Muscle of back (tissue), 11 donors: Measurements from ENCODE around the gene CDH23. TPM values are rescaled to one million over a fixed set of nuclear protein-coding genes. Genes with fewer than 3 reads are reported as not detected.
A peak's percentile ranks its signal among the peaks of the same experiment; 100 is the strongest.

ENCODE experiments used
- DNase-seq, 3 donors: peaks; one replicate each; pipeline versions ENCODE4 v3.0.0 to v3.0.0-alpha.2; 2013
- polyA plus RNA-seq, 10 donors: library from polyadenylated mRNA; unstranded; fragments of 120-200 nt; gene quantifications; one replicate each; pipeline ENCODE4 v1.2.1, GENCODE V29; 2013; ENCODE audit not compliant: insufficient read length in 10 of 10

The CDH23 gene
- polyA plus RNA-seq, 10 donors: 3.1 to 5.7 (median 4.1) TPM

- peak in 2 of 3 donors; percentile 58 to 71 for DNase-seq
Measured at GRCh38 chr10:71835671-71836595, 439.2 kb downstream of the CDH23 start.

DNA sequence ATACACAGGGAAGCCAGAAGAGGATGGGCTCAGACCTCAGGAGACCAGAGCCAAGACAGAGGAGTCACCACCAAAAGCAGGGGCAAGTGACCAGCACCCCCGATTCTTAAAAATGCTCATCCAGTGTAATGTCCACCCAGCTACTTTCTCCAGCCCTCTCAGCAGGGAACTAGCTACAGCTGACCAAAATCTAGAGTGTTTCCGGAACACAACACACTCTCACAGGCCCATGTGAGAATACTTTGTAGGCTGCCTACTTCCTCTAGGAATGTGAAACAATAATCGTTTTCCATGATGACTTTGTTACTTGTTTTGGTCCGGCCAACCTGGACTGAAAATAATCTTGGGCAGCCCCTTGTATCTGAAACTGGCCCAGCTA lies 439.9 kb downstream of the CDH23 start:
- DNase-seq: peak in 1 of 3 donors; percentile 40

DNA sequence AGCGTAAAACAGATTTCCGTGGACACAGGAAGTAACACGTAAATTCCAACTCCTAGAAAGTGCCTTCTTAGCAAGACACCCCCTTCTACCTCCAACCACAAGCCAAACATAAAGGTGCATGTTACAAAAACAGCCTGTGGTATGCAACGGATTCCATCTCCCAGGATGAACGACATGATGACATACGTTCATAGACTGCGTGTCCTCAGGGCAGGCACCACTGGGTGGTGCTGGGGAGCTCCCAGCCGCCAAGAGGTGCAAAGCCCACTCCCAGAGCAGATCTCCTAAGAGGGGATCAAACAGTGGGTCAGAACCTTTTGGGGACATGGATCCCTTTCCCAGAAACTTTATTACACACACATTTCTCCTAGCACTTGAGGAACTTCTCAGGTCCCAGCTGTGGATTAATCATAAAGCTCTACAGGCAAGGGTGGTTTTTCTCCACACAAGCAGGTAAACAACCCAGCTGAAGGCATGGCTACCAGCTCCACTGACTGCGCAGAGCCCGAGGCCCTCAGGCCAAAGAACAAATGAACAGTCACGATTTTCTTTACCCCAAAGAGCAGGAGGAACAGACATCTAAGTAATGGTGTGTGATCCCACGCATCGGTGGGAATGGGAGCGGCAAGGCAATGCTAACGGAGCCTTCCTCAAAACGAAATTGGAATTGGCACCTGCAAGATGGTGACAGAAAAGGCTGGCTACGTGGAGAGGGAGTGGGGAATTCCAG lies 440.5 kb downstream of the CDH23 start:
- DNase-seq: no peak

DNA sequence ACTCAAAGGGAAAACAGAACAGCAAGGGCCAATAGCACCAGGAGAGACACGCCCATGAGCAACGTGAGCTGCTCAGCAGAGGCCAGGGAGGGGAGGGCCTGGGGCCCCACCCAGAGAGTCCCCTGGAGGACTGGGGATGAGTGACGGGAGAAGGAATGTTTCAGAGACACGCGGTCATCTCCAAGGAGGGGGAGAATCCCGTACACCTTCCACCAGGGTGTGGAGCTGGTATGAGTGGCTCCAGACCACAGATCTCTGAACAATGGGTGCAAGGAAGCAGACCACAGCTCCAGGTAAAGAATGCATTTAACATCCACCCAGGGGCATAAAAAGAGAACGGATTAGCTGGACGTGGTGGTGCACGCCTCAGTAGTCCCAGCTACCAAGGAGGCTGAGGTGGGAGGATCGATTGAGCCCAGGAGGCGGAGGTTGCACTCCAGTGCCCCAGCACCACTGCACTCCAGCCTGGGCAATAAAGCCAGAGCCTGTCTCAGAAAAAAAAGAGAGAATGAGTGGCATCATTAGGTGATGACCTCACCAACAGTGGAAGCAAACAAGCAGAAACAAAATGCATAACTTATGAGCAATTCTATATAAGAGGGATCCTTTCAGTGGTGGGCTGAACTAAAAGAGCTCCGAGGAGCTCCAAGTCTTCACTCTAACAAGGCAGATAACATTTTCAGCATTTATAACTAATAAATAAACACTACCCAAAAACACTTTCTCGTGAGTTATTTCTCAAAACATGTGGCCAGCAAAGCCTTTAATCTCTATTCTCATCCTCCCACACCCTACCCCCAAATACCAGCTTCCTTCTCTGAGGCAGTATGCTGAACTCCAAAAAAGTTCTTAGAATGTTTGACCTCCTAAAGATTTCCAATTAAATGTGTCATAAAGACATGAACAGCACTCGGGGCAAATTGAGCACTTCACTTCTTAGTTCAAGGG lies 441.8 kb downstream of the CDH23 start:
- DNase-seq: no peak

GRCh38 chr10:71840177-71840957 lies 443.6 kb downstream of the CDH23 start:
- peak in 2 of 3 donors; percentile 59 to 88 for DNase-seq

DNA sequence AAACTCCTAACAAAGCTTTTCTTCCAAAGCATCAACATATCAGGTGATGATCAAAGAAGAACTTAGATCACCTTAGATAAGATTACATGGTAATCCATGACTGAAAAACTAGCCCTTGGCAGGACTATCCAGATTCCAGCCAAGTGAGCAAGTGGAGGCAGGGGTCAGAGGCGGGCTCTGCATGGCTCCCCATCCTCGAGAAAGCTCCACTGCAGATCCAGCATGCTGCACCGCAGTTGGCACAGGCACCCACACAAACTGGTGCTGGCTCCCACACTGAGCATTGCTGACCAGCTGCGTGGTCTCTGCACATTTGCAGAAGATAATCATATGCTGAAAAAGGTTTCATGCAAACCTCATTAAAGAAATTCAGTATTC lies 444.2 kb downstream of the CDH23 start:
- DNase-seq: no peak

- DNase-seq: no peak
Measured at GRCh38 chr10:71842422-71842821, 445.7 kb downstream of the CDH23 start.

- no peak for DNase-seq
Measured at GRCh38 chr10:71842856-71843686, 446.4 kb downstream of the CDH23 start.

DNA sequence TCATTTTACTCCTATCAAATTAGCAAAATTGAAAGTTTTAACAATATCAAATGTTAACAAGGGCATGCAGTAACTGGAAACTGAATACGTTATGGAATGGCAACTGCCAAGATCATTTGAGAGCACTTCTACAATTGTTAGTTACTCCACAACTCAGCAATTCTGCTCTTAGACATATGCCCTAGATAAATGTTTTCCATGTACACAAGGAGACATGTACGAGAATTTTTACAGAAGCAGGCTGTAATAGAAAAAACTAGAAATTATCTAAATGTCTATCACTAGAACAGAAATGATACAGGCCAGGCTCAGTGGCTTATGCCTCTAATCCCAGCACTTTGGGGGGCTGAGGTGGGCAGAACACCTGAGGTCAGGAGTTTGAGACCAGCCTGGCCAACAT lies 447.4 kb downstream of the CDH23 start:
- DNase-seq: no peak

GRCh38 chr10:71844695-71845094 lies 448.0 kb downstream of the CDH23 start:
- DNase-seq: no peak

- no peak for DNase-seq
Measured at GRCh38 chr10:71845410-71846405, 449.0 kb downstream of the CDH23 start.

DNA sequence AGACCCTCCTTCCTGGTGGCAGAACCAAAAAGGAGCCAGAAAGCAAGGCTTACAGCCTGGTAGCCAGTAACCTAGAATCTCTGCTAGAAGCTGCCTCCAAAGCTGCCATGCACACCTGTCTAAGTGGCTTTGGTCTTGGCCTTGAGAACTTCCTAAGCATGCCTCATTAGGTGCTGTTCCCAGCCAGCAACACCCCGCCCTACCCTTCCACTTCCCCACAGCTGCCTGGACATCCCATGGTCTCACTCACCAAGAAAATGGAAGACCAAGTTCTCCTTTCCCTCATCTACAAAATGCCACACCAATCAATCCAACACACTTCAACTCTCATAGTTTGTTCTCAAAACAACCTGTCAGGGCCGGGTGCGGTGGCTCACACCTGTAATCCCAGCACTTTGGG lies 450.1 kb downstream of the CDH23 start:
- no peak for DNase-seq

DNA sequence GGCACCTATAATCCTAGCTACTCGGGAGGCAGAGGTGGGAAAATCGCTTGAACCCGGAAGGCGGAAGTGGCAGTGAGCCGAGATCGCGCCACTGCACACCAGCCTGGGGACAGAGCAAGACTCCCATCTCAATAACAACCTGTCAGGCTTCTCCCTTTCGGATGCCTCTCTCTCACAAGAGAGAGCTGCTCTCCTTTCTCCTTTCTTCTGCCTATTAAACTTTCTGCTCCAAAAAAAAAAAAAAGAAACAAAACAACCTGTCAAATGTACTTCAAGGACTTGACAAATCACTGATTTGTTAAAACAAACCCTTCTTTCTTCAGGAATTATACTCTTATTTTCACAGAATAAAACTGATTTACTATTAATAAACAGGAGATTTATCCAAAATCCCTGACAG lies 450.7 kb downstream of the CDH23 start:
- DNase-seq: no peak

DNA sequence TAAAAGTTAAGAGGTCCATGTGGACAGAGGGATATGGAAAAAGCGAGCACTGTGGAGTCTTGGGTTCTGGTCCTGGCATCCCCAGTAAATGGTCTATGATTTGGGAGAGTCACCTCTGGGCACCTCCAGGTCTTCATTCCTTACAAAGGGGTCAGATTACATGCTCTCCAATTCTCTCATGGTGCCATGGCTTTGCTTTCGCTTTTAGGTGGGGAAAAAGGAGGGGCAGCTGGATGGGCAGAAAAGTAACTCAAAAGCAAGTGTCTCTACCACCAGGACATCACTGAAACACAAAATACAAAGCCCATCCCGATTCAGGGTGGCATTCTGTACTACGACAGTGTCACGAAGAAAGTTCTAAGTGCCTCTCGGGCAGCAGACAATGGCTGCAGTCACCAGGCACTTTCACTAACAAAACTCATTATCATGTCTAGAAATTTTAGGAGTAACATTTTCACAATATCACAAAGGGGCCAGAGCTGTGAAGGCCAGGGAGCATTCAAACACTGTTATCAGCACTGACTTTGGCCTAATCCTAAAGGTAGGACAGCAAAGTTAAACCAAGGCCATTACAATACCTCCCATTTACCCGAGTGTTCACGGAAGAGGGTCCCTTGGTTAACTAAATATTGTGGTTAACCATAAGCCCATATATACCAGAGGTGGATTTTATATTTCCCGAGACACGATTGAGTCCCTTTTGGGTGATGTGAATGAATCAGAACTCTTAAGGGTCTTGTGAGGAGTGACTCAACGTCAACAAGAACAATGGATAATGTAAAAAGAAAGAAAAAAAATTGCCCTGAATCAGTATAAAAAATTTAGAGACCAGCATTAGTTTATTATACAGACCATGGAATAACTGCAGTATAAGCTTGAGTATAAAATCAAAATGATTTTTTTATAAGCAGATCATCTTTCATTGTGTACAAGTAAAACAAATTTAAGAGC lies 451.9 kb downstream of the CDH23 start:
- no peak for DNase-seq

DNA sequence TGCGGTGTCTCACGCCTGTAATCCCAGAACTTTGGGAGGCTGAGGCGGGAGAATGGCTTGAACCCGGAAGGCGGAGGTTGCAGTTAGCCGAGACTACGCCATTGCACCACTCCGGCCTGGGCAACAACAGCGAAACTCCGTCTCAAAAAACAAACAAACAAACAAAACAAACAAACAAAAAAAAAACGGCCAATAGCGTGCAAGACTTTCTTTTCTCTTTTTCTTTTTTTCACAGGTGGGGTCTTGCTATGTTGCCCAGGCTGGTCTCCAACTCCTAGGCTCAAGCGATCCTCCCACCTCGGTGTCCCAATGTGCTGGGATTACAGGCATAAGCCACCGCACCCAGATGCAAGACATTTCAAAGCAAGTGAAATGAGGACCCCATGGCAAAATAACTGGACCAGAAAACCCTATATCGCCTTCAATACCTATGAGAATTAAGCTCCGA lies 452.8 kb downstream of the CDH23 start:
- no peak for DNase-seq

DNA sequence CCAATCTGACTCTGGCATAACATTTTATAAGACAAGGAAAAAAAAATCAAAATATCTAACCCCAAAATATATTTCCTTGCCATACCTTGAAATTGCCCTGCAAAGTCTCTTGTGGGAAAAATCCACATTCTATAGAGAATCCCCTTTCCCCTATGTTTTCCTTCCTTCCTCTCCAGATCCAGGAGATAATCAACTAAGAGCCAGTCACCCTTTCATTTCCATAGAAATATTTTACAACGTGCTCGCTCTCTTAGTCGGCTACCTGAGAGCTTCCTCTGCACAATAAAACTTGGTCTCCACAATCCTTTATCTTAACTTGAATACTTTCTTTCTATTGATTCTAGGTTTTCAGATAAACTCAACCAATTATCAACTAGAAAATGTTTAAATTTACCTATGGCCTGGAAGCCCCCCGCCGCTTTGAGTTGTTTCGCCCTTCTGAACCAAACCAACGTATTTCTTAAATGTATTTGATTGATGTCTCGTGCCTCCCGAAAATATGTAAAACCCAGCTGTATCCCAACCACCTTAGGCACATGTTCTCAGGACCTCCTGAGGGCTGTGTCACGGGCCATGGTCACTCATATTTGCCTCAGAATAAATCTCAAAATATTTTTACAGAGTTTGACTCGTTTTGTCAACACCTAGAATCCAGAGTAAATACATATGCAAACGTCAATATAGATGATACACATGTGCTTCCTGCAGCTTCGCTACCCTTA lies 453.5 kb downstream of the CDH23 start:
- DNase-seq: no peak
